ENCODE data around the gene BPIFA1.

- TF ChIP-seq FOXK2 (IDR thresholded peaks at IDR 0.05) (no peak), FOXA1 (IDR thresholded peaks at IDR 0.05) (no peak), ZNF384 (IDR thresholded peaks at IDR 0.05) (no peak), PKNOX1 (IDR thresholded peaks at IDR 0.05) (no peak), HDGF (IDR thresholded peaks at IDR 0.05; ENCODE audit: borderline replicate concordance) (no peak), ARNT (IDR thresholded peaks at IDR 0.05) (no peak), CTBP1 (IDR thresholded peaks at IDR 0.05; ENCODE audit: borderline replicate concordance) (no peak), BHLHE40 (IDR thresholded peaks at IDR 0.05; ENCODE audit: borderline replicate concordance) (no peak), FOXM1 (IDR thresholded peaks at IDR 0.05; ENCODE audit: borderline replicate concordance) (no peak), SP1 (IDR thresholded peaks at IDR 0.05) (no peak)
Measured at GRCh38 chr20:33239418-33239817, 3.6 kb downstream of the BPIFA1 start.

Data from HEK293T (cell line).